ENCODE results near the gene TENM4. TPM values are rescaled to one million over a fixed set of nuclear protein-coding genes. Genes with fewer than 3 reads are reported as not detected.

The TENM4 gene
- total RNA-seq (2022) = 5.0 and 9.9 TPM in 2 replicates
- percentile 37 among the genes with signal in this experiment for Bru-seq, nascent RNA
- BruChase-seq, experiment 1, labeled RNA remaining after a 6-hour chase = percentile 27 among the genes with signal in this experiment
- BruChase-seq, experiment 2, labeled RNA remaining after a 2-hour chase = percentile 33 among the genes with signal in this experiment
- long read RNA-seq, partial matches to known transcripts = 0 of 3 reads
- long read RNA-seq, other reads (novel, unspliced or antisense) = 3 of 3 reads

DNA sequence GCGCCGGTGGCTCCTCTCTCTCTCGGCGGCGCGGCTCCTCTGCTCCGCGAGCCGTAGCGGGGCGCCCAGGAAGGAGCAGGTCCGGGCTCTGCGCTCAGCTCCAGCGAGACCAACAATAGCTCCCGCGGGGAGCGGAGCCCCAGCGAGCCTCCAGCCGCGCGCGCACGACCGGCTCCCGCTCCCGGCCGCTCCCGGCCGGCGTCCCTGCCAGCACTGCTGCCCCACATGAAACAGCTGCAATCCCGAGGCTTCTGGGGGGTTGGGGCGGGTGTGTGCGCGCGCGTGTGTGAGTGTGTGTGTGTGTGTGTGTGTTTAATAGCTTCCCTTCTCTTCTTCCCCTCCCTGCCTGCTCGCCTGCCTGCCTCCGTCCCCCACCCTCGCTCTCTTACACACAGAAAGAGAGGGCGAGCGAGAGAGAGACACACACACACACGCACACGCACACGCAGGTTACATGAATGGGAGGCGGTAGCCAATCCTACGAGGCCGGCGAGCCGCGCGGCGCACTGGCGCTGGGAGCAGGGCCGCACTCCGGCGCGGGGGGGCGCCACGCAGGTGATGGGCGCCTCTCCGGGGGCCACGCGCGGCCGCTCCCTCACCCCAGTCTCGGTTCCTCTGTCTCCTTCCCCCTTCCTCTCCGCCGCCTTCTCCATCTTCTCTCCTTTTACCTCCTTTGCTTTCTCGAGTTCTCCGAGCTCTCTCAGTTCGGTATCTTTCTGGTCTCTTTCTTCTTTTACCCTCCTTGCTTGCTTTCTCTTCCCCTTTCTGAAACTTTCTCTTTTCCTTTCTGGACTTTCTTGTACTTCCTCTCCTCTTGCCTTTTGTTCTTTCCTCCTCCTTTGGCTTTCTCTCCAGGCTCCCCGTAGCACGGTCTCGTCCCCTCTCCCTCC lies at the start of gene TENM4:
TENM4 (minus strand) TSS at position 460 of the 890 bp plus-strand sequence. CDS start 371,086 bp downstream, outside the sequence.
- BruUV-seq (replicated peaks) = no TSS peak
- DNase-seq (ENCODE audit: unreplicated experiment) = peak; percentile 61
- ChIA-PET CTCF (interaction anchor here (0.6 to 4.5 kb wide), 34 partner anchors 9 to 1911 kb away, joined by 3 to 49 read pairs (median 4); no protein-coding TSS in a partner anchor), POLR2A (interaction anchor here (0.6 to 2.7 kb wide), 10 partner anchors 10 to 904 kb away, joined by 3 to 15 read pairs (median 4); no protein-coding TSS in a partner anchor)
- Mint-ChIP-seq H3K36me3 (ENCODE audit: insufficient read depth, unreplicated experiment) (no peaks in the 10 kb centered on the region), H3K4me1 (ENCODE audit: insufficient read depth, unreplicated experiment) (peaks cover 28% of the 10 kb centered on the region), H3K4me3 (ENCODE audit: unreplicated experiment) (peak within 1 kb of the TSS; percentile 73), H3K9me3 (ENCODE audit: unreplicated experiment) (no peaks in the 10 kb centered on the region), H3K27me3 (ENCODE audit: insufficient read depth, unreplicated experiment) (no peaks in the 10 kb centered on the region), H3K27ac (ENCODE audit: low read depth, unreplicated experiment) (no peak within 1 kb of the TSS)
- TF ChIP-seq, protein P1, sequence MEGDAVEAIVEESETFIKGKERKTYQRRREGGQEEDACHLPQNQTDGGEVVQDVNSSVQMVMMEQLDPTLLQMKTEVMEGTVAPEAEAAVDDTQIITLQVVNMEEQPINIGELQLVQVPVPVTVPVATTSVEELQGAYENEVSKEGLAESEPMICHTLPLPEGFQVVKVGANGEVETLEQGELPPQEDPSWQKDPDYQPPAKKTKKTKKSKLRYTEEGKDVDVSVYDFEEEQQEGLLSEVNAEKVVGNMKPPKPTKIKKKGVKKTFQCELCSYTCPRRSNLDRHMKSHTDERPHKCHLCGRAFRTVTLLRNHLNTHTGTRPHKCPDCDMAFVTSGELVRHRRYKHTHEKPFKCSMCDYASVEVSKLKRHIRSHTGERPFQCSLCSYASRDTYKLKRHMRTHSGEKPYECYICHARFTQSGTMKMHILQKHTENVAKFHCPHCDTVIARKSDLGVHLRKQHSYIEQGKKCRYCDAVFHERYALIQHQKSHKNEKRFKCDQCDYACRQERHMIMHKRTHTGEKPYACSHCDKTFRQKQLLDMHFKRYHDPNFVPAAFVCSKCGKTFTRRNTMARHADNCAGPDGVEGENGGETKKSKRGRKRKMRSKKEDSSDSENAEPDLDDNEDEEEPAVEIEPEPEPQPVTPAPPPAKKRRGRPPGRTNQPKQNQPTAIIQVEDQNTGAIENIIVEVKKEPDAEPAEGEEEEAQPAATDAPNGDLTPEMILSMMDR (IDR thresholded peaks at IDR 0.05; ENCODE audit: unreplicated experiment) = peak; percentile 37
- intact Hi-C loops (cut with micrococcal nuclease) = loop anchor here (1.0 to 2.0 kb wide), 2 partner anchors 41 to 52 kb away; no protein-coding TSS in a partner anchor

- POLR2A ChIA-PET = interaction anchor here (0.7 kb wide), 1 partner anchor 423 kb away, joined by 3 read pairs; no protein-coding TSS in a partner anchor
- DNase-seq (ENCODE audit: unreplicated experiment) = peak; percentile 71
- peaks cover 13% of the 10 kb centered on the region for H3K27me3 Mint-ChIP-seq (ENCODE audit: insufficient read depth, unreplicated experiment)
- intact Hi-C loops (cut with micrococcal nuclease) = no loop called here
- H3K27ac Mint-ChIP-seq (ENCODE audit: low read depth, unreplicated experiment) = no peak overlapping the region
- BruUV-seq (replicated peaks) = no TSS peak
- no peaks in the 10 kb centered on the region for H3K9me3 Mint-ChIP-seq (ENCODE audit: unreplicated experiment)
- H3K36me3 Mint-ChIP-seq (ENCODE audit: insufficient read depth, unreplicated experiment) = peaks cover 6% of the 10 kb centered on the region
- TF ChIP-seq, protein P1 (IDR thresholded peaks at IDR 0.05; ENCODE audit: unreplicated experiment) = no peak
- no peak overlapping the region for H3K4me3 Mint-ChIP-seq (ENCODE audit: unreplicated experiment)
- H3K4me1 Mint-ChIP-seq (ENCODE audit: insufficient read depth, unreplicated experiment) = peaks cover under 1% of the 10 kb centered on the region
- CTCF ChIA-PET = interaction anchor here (0.5 to 7.0 kb wide), 10 partner anchors 16 to 425 kb away, joined by 3 to 170 read pairs (median 4); partner anchors contain the start of gene TENM4
These were observed 47.5 kb upstream of the TENM4 start for GRCh38 chr11:79488286-79488685.

DNA sequence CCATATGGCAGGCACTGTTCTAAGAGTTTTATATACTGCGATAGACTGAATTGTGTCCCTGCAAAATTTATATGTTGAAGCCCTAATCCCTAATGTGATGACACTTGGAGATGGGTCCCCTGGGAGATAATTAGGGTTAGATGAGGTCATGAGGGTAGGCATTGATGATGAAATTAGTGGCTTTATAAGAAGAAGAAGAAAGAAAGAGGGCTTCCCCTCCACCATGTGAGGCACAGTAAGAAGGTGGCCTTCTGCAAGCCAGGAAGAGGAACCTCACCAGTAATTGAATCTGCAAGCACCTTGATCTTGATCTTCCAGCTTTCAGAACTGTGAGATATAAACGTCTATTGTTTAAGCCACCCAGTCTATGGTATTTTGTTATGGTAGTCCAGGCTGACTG lies 46.6 kb upstream of the TENM4 start:
- ChIA-PET POLR2A (interaction anchor here (1.2 kb wide), 1 partner anchor 48 kb away, joined by 3 read pairs; no protein-coding TSS in a partner anchor), CTCF (interaction anchor here (1.1 to 1.2 kb wide), 2 partner anchors 15 to 92 kb away, joined by 3 read pairs; no protein-coding TSS in a partner anchor)
- peaks cover 6% of the 10 kb centered on the region for H3K36me3 Mint-ChIP-seq (ENCODE audit: insufficient read depth, unreplicated experiment)
- peaks cover 4% of the 10 kb centered on the region for H3K27me3 Mint-ChIP-seq (ENCODE audit: insufficient read depth, unreplicated experiment)
- H3K4me1 Mint-ChIP-seq (ENCODE audit: insufficient read depth, unreplicated experiment) = no peaks in the 10 kb centered on the region
- DNase-seq (ENCODE audit: unreplicated experiment) = no peak
- no peak overlapping the region for H3K4me3 Mint-ChIP-seq (ENCODE audit: unreplicated experiment)
- TF ChIP-seq, protein P1 (IDR thresholded peaks at IDR 0.05; ENCODE audit: unreplicated experiment) = no peak
- H3K27ac Mint-ChIP-seq (ENCODE audit: low read depth, unreplicated experiment) = no peak overlapping the region
- intact Hi-C loops (cut with micrococcal nuclease) = no loop called here
- no TSS peak for BruUV-seq (replicated peaks)
- no peaks in the 10 kb centered on the region for H3K9me3 Mint-ChIP-seq (ENCODE audit: unreplicated experiment)

Measured in MCF 10A (cell line).